ENCODE measurements around the gene GABBR2. TPM values are rescaled to one million over a fixed set of nuclear protein-coding genes. Genes with fewer than 3 reads are reported as not detected.

GABBR2 gene
- total RNA-seq, 1 experiment from 2014 or later, result not detected

DNA sequence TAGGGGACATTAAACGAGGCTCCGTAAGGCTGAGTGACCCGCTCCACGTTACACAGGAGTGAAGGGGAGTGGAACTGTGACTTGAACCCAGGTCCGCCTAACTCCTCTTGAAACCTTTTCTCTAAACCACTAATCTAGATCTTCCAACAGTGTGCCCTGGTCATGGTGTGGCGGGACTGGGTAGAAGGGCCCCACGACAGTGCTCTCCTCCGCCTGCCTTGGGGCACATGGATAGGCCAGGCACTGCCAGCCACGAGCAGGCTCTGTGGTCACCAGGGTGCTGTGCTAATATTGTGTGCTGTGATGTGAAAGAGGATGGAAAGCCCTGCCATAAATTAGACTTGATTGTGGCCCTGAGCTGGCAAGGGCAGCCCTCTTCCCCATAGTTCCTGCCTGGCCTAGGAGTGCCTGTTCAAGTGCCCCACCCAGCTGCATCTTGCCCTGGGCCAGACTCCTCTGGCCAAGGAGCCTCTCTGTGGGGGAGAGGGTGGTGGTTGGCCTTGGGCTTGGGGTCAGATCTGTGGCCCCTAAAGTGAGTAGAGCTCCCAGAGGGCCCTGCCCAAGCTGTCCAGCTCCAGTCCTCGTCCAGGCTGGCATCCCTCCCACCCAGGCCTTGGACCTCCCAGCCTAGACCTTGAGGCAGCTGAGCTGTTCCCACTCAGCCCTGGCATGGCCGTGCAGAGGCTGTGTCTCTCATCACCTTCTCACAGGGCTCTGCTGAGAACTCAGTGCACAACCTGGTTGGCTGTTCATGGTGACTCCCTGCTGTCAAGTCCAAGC is 385.5 kb downstream of the GABBR2 start:
- DNase-seq (ENCODE audit: low read depth), result no peak

DNA sequence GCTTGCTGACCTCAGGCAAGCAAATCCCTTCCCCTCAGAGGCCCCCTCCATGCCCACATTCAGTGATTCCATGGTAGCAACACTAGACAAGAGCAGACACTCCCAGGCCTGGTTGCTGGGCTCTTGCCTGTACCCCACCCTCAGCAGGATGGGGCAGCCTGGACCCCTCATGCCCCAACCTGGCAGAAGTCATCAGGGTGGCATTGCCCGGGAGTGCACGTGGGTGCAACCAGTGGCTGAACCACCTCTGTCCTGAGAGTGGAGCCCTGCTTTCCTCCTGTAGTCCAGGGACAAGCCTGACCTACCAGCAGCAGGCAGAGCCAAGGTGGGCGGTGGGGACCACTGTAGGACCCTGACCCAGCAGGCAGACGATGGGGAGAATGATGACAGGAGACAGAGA is 387.5 kb downstream of the GABBR2 start:
- DNase-seq (ENCODE audit: low read depth), result no peak

DNA sequence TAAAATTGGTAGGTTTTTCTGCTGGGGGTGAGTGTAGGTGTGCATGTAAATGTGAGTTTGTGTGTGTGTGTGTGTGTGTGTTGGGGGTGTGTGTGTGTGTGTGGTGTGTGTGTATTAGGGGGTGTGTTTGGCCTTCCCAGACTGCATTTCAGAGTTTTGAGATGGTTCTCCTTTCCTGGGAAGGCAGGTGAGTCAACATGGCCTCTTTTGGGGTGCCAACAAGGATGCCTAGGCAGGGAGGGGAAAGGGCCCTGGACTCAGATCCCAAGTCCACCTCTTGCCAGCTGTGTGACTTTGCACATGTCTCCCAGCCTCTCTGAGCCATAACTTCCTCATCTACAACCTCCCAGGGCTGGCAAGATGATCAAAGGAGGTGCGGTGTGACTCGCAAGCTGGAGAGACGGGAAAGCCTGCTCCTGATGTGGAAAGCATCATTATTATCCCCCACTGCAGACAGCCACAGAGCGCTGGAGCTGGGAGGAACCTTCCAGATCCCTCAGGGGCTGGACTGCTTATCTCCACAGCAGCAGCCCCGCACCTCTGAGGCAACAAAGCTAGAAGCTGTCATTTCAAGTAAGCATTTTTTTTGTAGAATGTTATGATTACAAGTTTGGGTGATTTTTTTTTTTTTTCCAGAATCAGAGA is 389.8 kb downstream of the GABBR2 start:
- no peak for DNase-seq (ENCODE audit: low read depth)

DNA sequence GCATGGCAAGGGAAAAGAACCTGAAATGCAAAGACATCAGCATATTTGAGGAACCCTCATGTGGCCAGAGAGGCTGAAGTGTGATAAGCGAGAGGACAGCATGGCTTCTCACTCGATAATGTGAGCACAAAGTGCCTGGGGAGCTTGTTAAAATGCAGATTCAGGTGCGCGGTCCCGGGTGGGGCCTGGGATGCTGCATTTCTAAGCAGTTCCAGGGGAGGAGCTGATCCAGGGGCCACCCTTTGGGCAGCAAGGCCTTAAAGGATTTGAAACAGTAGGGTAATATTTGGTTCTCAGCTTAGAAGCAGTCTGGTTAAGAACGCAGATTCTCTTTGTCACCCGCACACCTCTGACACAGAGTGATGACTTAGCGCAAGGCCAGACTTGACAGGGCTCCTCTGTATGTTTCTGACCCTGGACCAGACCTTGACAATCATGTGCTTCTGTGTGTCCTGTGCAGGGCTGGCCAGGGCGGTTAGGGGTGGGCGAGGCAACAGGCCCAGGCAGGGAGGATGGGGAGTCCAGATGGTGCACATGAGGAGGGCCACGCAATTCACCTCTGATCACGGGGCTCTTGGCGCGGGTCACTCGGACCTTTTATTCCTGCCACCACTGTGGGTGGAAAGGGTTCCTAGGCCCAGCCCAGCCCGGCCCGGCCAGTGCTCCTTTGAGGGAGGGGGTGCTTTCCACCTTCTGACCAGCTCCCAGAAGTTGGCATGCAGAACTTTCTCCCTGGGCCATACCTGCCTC is 390.5 kb downstream of the GABBR2 start:
- DNase-seq (ENCODE audit: low read depth), result no peak

DNA sequence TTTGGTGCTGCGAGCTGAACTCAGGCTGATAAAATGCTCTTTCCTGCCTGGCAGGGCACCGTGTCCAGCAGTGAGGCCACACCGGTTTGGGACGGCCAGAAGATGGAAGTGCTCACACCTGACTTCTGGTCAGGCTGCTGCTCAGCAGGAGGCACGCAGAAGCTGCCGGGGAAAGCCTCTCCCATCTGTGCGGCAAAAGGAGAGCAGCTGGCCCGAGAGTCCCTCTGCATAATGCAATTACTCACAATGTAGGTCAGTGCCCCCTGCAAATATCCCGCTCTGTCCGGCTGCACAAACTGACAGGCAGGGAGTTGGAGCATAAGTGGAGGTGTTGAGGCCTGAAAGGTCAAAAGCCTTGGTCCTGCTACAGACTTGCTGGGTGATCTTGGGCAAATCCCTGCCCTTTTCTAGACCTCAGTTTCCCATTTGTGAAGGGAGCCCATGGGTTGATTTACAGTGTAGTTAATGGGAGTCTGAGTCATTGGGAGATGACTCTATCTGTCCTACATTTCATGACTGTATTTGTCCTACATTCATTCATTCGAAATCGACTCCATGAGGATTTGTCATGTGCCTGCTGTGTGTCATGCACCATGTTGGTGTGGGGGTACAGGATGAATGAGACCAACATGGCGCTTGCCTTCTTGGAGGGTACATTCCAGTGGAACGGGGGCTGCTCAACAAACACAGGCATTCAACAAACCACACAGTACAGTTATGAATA is 391.4 kb downstream of the GABBR2 start:
- DNase-seq (ENCODE audit: low read depth), result peak; percentile 38

DNA sequence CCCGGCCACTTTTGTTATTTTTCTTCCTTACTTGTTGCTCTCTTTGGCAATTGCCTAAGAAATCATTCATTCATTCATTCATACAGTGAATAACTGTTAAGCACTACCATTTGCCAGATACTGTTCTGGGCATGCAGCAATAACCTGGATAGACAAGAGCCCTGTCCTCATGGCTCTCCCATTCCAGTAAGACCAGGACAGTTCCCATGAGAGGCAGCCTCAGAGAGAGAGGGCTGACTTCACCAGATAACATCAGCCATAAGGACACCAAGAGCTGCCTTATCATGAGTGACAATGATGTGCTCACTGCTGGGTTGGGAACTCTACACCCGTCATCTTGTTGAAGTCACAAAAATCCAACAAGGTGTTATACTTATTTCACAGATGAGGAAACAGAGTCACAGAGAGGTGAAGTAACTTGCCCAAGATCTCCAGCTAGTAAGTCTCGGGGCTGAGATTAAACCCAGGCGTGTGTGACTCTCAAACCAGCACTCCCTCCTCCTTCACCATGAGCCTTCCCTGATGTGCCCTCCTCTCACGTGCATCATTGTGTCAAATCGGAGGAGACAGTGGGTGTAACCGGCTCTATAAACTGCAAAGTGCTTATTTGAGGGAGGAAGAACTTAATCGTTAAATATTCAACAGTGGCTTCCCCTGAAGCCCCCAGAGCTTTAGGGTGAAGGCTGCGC is 392.1 kb downstream of the GABBR2 start:
- no peak for DNase-seq (ENCODE audit: low read depth)

DNA sequence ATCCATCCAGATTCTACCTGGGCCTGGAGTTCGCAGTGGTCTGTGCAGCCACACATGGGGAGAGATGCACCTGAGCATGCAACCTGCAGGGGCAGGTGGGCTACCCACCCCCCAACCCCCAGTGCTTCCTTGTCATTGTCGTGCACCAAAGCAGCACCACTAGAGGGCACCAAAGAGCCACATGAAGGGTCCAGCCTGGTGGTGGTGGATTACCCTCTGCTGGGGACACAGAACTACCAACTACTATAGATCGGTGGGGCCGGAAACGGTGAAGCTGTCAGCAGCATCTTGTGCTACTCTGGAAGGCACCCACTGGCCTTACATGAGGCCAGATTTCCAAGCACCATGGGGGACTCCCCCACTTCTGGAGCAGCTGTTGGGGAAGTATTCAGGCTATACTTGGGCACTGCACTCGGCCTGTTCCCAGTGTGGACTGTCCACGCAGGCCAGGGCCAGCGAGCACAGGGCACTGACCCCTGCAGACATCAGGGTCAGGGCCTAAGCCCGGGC is 393.1 kb downstream of the GABBR2 start:
- peak; percentile 70 for DNase-seq (ENCODE audit: low read depth)

DNA sequence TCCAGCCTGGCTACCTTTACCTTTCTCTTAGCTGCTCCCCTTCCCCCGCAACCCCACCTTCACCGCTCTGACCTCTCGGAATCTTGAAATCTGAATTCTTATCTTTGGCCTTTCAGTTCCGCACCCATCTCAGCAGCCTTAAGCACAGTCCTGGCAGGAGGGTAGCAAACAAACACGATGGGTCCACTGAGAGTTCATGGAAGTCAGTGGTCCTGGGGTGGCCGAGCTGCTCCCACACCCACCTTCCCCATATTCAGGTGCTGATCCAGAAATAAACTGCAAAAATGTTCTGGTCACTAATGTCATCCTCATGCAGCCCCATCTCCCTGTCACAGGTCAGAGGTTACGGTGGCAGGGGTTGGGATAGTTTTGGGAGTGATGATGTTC is 393.7 kb downstream of the GABBR2 start:
- no peak for DNase-seq (ENCODE audit: low read depth)

DNA sequence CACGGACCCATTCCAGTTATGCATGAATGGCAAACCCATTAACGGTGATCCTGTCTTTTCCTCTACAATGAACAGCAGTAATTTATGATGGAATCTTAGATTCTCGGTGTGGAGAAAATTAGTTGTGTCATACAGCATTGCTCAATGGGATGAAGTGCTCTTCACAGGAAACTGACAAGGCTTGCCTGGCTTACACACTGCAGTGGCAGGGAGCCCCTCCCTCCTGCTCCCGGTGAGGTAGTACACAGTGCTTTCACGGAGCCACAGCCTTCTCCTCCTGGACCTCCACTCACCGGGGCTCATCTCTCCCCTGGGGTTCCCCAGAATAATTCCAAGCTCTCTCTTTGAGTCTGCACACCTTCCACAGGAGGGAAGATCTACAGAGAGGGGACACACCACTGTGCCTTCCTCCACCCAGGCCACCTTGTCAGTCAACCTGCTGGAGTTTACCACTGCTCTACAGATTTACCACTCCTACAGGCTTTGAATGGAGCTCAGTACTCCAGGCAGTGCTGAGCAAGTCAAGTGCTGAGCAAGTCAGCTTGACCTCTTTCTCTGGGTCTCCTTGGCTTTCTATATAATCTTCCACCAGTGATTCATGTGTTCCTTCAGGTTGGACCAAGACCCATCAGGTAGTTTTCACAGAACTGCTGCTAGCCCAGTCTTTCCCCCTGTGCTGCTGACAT is 394.2 kb downstream of the GABBR2 start:
- DNase-seq (ENCODE audit: low read depth), result no peak

DNA sequence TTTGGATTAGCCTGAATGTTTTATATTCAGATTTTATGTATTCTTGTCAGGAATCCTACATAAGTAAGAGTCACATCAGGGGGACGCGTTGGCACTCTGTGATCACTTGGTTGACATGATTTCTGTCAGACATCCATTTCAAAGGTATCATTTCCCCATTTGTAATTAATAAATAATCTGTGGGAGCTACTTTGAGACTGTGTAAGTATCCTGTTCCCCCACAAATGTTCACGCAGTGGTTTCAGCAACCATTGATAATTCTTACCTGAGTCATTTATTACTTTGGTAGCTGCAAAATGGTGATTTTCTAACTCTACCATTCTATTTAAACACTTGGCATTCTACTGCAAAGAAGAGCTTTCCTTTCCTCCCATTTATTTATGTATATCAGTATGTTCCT is 396.4 kb downstream of the GABBR2 start:
- DNase-seq (ENCODE audit: low read depth), result no peak

DNA sequence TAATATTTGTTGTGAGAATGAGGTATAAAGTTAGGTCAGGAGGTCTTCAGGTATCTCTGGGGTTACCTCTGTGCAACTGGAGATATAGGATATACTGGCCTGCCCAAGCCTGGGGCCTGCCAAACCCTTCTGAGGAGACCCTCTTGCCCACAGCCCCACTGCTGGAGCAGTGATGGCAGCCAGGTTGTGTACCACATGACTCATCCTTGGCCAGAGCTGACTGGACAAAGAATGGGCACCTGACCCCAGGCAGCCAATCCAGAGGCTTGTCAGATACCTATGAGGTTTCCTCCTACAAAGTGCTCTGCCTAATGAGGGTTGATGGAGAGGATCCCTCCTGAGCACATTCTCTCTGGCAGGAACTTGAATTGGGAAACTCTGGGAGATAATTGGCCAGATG is 397.2 kb downstream of the GABBR2 start:
- no peak for DNase-seq (ENCODE audit: low read depth)

DNA sequence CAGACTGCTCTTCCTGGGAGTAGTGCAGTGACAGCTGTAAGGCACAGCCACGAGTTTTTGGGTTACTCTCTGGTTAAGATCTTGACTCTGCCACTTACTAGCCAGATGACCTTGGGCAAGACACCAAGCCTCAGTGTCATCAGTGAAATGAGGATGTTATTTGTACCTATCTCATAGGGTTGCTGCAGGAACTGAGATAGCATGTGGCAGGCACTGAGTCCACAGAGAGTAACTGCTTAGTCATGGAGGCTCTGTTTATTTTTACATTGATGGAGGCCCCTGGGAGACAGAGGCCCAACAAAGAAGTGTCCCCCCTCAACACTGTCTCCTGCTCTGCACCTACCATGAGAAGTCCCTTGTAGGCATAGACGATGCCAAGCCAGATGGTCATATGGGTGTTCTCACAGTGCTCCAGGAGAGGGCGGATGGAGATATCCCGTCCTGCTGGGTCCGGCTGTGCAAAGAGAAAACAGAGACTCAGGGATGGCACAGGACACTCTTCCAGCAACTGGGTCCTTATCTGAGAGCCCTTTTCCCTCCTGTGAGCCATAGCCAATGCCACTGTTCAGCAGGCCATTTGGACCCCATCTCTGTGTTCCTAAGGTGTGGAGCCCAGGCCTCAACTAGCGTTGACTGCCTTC is 397.9 kb downstream of the GABBR2 start:
- DNase-seq (ENCODE audit: low read depth), result no peak

DNA sequence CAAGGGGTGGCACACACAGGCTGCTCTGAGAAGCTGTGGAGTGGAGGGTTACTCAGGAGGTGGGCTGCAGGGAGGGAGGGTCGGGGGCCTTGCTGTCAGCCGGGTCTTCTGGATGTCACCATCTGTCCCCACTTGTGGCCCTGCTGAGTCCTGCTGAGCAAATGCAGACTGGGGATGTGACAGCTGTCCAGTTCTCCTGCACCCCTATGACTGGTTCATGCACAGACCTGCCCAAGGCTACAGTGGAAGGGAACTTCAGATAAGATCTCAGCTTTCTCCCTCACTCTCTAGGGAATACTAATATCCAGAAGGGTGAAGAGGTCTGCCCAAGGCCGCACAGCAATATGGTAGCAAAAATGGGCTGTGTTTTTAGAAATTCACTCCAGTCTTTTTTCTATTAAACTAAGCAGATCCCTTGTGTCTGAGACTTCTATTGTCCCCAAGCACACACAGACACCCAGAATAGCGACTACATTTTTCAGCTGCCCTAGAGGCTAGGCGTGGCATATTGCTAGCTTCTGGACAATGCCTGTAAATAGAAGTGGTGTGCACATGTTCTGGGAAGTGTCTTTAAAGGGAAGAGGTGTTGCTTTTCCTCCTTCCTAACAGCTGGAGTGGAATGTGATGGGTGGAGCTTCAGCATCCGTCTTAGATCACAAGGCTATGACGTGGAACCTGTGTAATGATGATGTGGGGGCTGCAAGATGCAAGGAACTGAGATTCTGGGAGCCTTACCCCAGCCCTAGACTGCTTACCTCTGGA is 402.2 kb downstream of the GABBR2 start:
- DNase-seq (ENCODE audit: low read depth), result peak; percentile 14

DNA sequence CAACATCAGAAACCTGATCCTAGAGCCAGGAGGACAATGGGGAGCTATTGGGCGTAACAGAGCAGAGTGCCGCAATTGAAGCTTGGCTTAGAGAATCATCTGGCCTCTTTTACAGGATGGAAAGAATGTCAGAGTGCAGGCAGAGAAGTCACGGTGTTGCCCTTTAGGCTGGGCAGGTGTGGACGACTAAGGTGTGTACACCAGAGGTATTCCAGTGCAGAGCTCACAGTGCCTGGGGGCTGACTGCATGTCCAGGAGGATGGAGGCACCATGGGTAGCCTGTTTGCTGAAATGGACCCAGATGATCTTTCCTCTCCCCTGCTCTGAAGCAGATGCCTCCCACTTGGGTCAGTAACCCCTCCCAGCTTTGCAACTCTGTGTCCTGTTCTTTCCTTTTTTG is 404.4 kb downstream of the GABBR2 start:
- no peak for DNase-seq (ENCODE audit: low read depth)

DNA sequence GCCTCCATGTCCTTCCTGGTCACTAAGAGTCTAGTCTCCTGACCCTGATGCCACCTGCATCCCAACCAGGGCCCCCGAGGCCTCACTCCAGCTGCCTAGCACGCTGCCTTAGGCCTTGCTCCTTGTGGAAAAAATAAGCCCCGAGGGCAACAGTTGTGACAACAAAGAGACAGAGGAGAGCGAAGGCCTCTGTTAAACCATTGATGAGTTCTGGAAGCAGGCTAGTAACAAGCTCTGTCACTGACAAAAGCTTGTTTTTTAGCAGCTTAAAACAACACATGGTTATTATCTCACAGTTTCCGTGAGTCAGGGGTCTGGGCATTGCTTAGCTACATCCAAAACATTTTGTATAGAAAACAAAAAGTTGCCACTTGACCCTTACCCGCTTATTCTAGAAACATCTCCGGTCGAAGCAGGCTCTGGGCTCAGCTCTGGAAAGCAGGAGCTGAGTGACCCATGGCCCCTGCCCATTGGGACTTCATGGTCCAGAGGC is 405.1 kb downstream of the GABBR2 start:
- no peak for DNase-seq (ENCODE audit: low read depth)

DNA sequence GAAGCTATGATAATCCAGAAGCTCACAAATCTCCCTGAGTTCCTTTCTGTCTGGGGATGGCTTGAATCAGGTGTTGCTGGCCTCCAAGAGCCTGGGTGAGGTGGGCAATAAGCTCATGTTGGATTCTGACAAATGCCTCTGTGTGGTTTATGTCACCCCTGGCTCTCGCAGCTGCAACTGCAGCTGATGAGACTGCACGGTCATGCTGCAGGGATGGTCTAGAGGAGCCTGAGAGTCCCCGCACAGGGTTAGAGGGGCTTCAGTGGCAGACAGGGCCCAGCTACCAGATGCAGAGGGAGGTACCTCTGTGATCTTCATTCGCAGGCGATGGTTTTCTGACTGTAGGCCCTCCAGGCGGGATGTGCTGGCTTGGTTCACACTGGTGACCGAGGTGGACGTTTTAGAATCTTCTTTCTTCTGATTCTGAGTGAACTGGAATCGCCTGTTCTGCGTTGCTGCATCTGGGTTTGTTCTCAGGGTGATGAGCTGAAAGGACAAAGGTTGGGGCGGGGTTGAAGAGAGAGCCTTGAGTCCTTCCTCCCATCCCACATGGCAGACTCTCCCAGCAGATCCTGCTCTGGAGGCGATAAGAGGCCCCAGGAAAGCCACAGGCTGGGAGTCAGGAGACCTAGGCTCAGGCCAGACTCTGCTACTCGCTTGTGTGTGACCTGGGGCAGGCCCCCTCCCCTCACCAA is 405.6 kb downstream of the GABBR2 start:
- DNase-seq (ENCODE audit: low read depth), result no peak

DNA sequence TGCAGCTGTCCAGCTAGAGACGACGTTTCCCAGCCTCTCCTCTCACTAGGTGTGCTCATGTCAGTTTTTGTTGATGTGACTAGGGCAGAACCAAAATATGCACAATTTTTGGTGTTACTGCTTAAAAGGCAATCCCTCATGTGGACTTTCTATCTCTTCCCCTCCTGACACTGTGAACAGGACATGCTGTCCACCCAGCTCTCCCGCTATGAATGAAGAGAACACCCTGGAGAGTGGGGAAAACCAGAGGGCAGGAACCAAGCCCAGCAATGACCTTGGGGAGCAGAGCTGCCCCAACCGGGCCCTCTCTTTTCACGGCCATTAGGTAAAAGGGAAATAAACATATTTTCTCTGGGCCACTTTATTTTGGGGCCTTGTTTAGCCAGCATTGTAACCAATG is 406.6 kb downstream of the GABBR2 start:
- DNase-seq (ENCODE audit: low read depth), result no peak

DNA sequence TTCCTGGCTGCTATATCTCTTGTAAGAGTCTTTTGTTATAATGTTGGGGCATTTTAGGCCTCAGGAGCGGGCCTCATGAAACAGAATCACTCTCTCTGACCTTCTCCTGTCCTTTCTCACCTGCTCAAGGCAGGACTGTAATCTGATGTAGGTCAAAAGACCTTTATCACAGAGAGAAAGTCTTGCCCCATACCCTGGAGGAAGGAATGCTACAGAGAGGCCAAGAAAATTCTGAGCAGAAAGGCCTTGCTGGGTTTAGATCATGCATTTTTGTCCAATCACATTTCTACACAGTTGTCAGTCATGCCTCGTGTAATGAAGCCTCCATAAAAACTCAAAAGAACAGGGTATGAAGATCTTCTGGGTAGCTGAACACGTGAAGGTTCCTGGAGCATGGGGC is 408.1 kb downstream of the GABBR2 start:
- DNase-seq (ENCODE audit: low read depth), result no peak

DNA sequence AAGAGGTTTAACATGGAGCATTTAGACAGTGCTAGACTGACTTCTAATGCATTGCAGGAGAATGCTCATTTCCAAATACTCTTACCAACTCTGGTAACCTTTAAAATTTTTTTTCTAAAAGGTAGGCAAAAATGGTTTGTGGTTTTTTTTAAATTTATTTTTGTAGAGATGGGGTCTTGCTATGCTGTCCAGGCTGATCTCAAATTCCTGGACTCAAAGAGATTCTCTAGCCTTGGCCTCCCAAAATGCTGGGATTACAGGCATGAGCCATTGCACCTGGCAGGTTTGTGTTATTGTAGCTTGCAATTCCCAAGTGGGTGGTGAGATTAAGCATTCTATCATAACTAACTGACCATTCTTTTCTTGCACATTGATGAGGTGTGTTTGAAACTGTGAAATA is 410.3 kb downstream of the GABBR2 start:
- DNase-seq (ENCODE audit: low read depth), result no peak

Data from LHCN-M2 (cell line).